ENCODE results near the gene ASB13. TPM values are rescaled to one million over a fixed set of nuclear protein-coding genes. Genes with fewer than 3 reads are reported as not detected.

Gene ASB13
- total and polyA plus RNA-seq, 2 of the 13 experiments (the other 11 are each of a cell fraction or from before 2014, with no cell fraction given) = 9.3 to 15.4 TPM

GRCh38 chr10:5659702-5660528 lies 6.5 kb downstream of the ASB13 start (continued):
- TF ChIP-seq ZNF646 (CRISPR knock-in tag; IDR thresholded peaks at IDR 0.05) (peak; percentile 59; the same call in 1 of the 2 replicates), EP300 (IDR thresholded peaks at IDR 0.05; ENCODE audit: low read depth in 2 of 2, low read length in 2 of 2) (peak in 1 of 2 experiments; percentile 73; a peak in 2 of 4 replicates), EP300 (CRISPR knock-in tag; IDR thresholded peaks at IDR 0.05; ENCODE audit: borderline replicate concordance) (peak; percentile 35; the same call in 1 of the 2 replicates), ZNF557 (CRISPR knock-in tag; IDR thresholded peaks at IDR 0.05) (no peak), ZBTB4 (CRISPR knock-in tag; IDR thresholded peaks at IDR 0.05; ENCODE audit: borderline replicate concordance) (no peak), EED (CRISPR knock-in tag; IDR thresholded peaks at IDR 0.05) (no peak; the same call in 1 of the 2 replicates), CC2D1A (CRISPR knock-in tag; IDR thresholded peaks at IDR 0.05) (no peak), ZNF10 (CRISPR knock-in tag; IDR thresholded peaks at IDR 0.05; ENCODE audit: borderline replicate concordance, low read depth) (no peak), NFYC (CRISPR knock-in tag; IDR thresholded peaks at IDR 0.05) (no peak), ZNF383 (CRISPR knock-in tag; IDR thresholded peaks at IDR 0.05; ENCODE audit: borderline replicate concordance) (no peak), ZSCAN22 (CRISPR knock-in tag; IDR thresholded peaks at IDR 0.05) (no peak), NKX3-1 (CRISPR knock-in tag; IDR thresholded peaks at IDR 0.05) (no peak), ZSCAN21 (CRISPR knock-in tag; IDR thresholded peaks at IDR 0.05; ENCODE audit: borderline replicate concordance) (no peak; the same call in 1 of the 2 replicates), ZBTB20 (CRISPR knock-in tag; IDR thresholded peaks at IDR 0.05; ENCODE audit: borderline replicate concordance, low read depth) (peak; percentile 55; the same call in 1 of the 2 replicates), ZMYM3 (CRISPR knock-in tag; IDR thresholded peaks at IDR 0.05) (no peak), GTF3A (CRISPR knock-in tag; conservative IDR thresholded peaks at IDR 0.05) (no peak), FLYWCH1 (CRISPR knock-in tag; IDR thresholded peaks at IDR 0.05) (no peak), PHF21A (CRISPR knock-in tag; IDR thresholded peaks at IDR 0.05) (no peak; the same call in 1 of the 2 replicates), MED13 (CRISPR knock-in tag; IDR thresholded peaks at IDR 0.05) (no peak)
- TF ChIP-seq, protein P1, sequence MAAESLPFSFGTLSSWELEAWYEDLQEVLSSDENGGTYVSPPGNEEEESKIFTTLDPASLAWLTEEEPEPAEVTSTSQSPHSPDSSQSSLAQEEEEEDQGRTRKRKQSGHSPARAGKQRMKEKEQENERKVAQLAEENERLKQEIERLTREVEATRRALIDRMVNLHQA (CRISPR knock-in tag; IDR thresholded peaks at IDR 0.05) = no peak
